GM12864 (cell line): ENCODE measurements around the gene SPTBN5.

Source experiments
- DNase-seq: peaks from one replicate; pipeline ENCODE4 v3.0.0-alpha.2; 2011; ENCODE audit warnings: low read depth
- H3K4me3 ChIP-seq: 2 replicates; pipeline ENCODE4 v1.5.1; 2011; ENCODE audit warnings: mild to moderate bottlenecking, low read depth, low read length, control low read depth
- TF ChIP-seq, protein P1 (sequence below): IDR thresholded peaks from 2 replicates; pipeline ENCODE4 v1.5.1; 2011; ENCODE audit warnings: low read depth, mild to moderate bottlenecking, moderate library complexity, low read length, control low read depth, inconsistent platforms; ENCODE audit errors: missing control alignments

SPTBN5 gene

GRCh38 chr15:41856716-41857115 lies 37.1 kb downstream of the SPTBN5 start:
- no peak overlapping the region for H3K4me3 ChIP-seq
- no peak for DNase-seq
- TF ChIP-seq, protein P1, sequence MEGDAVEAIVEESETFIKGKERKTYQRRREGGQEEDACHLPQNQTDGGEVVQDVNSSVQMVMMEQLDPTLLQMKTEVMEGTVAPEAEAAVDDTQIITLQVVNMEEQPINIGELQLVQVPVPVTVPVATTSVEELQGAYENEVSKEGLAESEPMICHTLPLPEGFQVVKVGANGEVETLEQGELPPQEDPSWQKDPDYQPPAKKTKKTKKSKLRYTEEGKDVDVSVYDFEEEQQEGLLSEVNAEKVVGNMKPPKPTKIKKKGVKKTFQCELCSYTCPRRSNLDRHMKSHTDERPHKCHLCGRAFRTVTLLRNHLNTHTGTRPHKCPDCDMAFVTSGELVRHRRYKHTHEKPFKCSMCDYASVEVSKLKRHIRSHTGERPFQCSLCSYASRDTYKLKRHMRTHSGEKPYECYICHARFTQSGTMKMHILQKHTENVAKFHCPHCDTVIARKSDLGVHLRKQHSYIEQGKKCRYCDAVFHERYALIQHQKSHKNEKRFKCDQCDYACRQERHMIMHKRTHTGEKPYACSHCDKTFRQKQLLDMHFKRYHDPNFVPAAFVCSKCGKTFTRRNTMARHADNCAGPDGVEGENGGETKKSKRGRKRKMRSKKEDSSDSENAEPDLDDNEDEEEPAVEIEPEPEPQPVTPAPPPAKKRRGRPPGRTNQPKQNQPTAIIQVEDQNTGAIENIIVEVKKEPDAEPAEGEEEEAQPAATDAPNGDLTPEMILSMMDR = no peak

DNA sequence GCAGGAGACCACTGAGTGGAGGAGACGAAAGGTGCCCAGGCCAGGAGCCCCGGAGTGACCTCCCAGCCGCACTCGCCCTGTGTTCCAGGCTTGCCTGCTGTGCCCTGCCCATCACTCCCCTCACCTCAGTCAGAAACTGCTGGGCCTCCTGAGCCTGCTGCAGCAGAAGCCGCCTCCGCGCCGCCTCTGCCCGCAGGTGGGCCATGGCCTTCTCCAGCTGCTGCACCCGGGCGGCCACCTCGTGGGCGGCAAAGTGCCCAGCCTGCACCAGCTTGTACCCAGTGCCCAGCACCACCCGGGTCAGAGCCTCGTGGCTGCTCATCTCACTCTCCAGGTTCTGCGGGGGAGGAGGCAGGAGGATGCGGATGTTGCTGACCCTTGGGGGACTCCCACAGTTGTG lies 37.6 kb downstream of the SPTBN5 start:
- DNase-seq = no peak
- TF ChIP-seq, protein P1 = no peak
- no peak overlapping the region for H3K4me3 ChIP-seq

DNA sequence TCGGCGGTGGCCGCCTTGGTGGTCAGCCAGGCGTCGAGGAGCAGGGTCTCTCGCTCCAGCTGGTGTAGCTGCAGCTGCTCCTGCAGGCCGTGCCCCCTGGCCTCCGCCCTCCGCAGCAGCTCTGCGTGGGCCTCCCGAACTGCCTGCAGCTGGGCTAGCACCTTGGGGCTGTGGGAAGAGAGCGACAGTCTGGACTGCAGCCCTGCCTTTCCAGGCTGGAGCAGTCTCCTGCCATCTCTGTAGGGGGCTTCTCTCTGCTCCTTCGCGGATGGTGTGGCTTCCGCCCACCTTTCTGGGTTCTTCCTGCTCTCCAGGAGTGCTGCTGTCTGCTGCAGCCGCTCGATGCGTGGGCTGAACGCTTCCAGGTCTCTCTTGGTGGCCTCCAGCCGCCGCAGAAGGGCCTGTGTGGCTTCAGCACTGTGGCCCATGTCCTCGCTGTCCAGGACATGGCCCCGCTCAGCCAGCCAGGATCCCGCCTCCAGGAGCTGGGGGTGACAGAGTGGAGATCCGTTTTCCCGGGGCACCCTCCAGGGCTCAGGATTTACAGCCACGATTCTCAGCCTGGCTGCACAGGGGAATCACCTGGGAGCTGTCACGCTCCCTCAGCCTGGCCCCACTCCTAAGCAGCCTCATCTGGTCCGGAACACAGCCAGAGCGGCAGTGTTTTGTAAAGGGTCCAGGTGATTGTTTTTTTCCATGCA lies 38.4 kb downstream of the SPTBN5 start:
- H3K4me3 ChIP-seq = no peak overlapping the region
- TF ChIP-seq, protein P1 = no peak
- DNase-seq = no peak

DNA sequence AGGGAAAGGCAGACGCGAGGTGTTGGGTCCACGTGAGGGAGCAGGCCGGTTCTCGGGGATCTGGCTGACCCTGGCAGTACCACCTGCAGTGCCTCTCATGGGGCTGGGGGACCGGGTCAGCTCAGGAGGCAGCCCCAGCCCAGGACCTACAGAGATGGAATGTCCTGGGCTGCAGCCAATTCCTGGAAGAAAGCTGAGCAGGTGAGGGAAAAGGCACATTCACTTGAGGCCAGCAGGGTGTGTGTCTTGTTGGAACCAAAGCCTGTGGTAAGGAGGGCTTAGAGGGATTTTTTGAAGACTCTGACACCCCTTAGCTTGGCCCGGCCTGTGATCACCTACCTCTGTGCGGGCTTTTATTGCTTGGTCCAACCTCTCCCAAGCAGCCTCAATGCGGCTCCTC lies 39.4 kb downstream of the SPTBN5 start:
- DNase-seq = no peak
- H3K4me3 ChIP-seq = no peak overlapping the region
- TF ChIP-seq, protein P1 = no peak

- DNase-seq = no peak
- no peak overlapping the region for H3K4me3 ChIP-seq
- TF ChIP-seq, protein P1 = no peak
Measured at GRCh38 chr15:41853831-41854230, 40.0 kb downstream of the SPTBN5 start.

- DNase-seq = no peak
- H3K4me3 ChIP-seq = no peak overlapping the region
- TF ChIP-seq, protein P1 = no peak
Measured at GRCh38 chr15:41852736-41853590, 40.9 kb downstream of the SPTBN5 start.
